SU-DHL-6 (cell line): Measurements from ENCODE around the gene DKC1.

Experiments used
- H2AFZ ChIP-seq: fragments of 200-600 bp; sonication (generic); 2 replicates; pipeline ENCODE4 v1.6.1; 2014; ENCODE audit warnings: low read depth, mild to moderate bottlenecking, moderate library complexity, mixed read lengths, antibody characterized with exemption, low read length; ENCODE audit not compliant: severe bottlenecking
- H3F3A ChIP-seq: fragments of 200-600 bp; shearing (Covaris generic); 2 replicates; pipeline ENCODE4 v1.6.0; 2016; ENCODE audit warnings: antibody characterized with exemption, mild to moderate bottlenecking; ENCODE audit not compliant: insufficient read depth
- H3K27ac ChIP-seq: fragments of 200-600 bp; sonication (generic); 2 replicates; pipeline ENCODE4 v1.5.1; 2016; ENCODE audit warnings: low read depth, mild to moderate bottlenecking, low read length, moderate library complexity, mixed read lengths
- H3K27me3 ChIP-seq: fragments of 200-600 bp; sonication (generic), shearing (Covaris generic); 2 replicates; pipeline ENCODE4 v1.6.0; 2014; ENCODE audit warnings: mild to moderate bottlenecking, low read length
- H3K36me3 ChIP-seq: fragments of 200-600 bp; sonication (generic); 2 replicates; pipeline ENCODE4 v1.6.1; 2014; ENCODE audit warnings: mild to moderate bottlenecking, low read length, mixed read lengths
- H3K4me2 ChIP-seq: fragments of 300-600, 200-600 bp; shearing (Covaris generic), sonication (generic); 2 replicates; pipeline ENCODE4 v1.6.0; 2014; ENCODE audit warnings: low read length, low read depth, mild to moderate bottlenecking; ENCODE audit not compliant: poor library complexity, severe bottlenecking
- H3K4me3 ChIP-seq: fragments of 200-600 bp; sonication (generic); 2 replicates; pipeline ENCODE4 v1.5.1; 2014; ENCODE audit warnings: antibody characterized with exemption, low read length, mild to moderate bottlenecking, mixed read lengths; ENCODE audit not compliant: insufficient read depth, poor library complexity, severe bottlenecking
- H3K79me2 ChIP-seq: fragments of 200-600 bp; sonication (generic); 2 replicates; pipeline ENCODE4 v1.6.1; 2014; ENCODE audit warnings: mild to moderate bottlenecking, low read length, moderate library complexity; ENCODE audit not compliant: insufficient read depth
- H3K9ac ChIP-seq: fragments of 200-600 bp; sonication (generic); 2 replicates; pipeline ENCODE4 v1.7.0; 2014; ENCODE audit warnings: mild to moderate bottlenecking, low read length
- H3K9me2 ChIP-seq: fragments of 200-600 bp; sonication (generic); replicated peaks from 2 replicates; pipeline ENCODE4 v1.6.1; 2014; ENCODE audit warnings: low read length; ENCODE audit not compliant: insufficient read depth
- H3K9me3 ChIP-seq: fragments of 200-600 bp; sonication (generic); 2 replicates; pipeline ENCODE4 v1.6.1; 2014; ENCODE audit warnings: low read length, mixed read lengths; ENCODE audit not compliant: insufficient read depth
- H4K20me1 ChIP-seq: fragments of 200-600 bp; sonication (generic); 2 replicates; pipeline ENCODE4 v1.6.1; 2014; ENCODE audit warnings: low read depth, mild to moderate bottlenecking, antibody characterized with exemption, low read length, moderate library complexity, mixed read lengths
- EZH2phosphoT487 ChIP-seq: fragments of 200-600 bp; sonication (generic), shearing (Covaris generic); conservative IDR thresholded peaks from 2 replicates; pipeline ENCODE4 v1.6.1; 2018; ENCODE audit warnings: mild to moderate bottlenecking, antibody characterized with exemption, low read length, moderate library complexity, mixed read lengths
- TF ChIP-seq, protein P1 (sequence below): fragments of 200-600 bp; sonication (generic); IDR thresholded peaks from one replicate; pipeline ENCODE4 v1.5.1; 2017; ENCODE audit warnings: antibody characterized with exemption, mild to moderate bottlenecking, low read length, moderate library complexity; ENCODE audit not compliant: insufficient read depth, poor library complexity, severe bottlenecking

Gene DKC1

DNA sequence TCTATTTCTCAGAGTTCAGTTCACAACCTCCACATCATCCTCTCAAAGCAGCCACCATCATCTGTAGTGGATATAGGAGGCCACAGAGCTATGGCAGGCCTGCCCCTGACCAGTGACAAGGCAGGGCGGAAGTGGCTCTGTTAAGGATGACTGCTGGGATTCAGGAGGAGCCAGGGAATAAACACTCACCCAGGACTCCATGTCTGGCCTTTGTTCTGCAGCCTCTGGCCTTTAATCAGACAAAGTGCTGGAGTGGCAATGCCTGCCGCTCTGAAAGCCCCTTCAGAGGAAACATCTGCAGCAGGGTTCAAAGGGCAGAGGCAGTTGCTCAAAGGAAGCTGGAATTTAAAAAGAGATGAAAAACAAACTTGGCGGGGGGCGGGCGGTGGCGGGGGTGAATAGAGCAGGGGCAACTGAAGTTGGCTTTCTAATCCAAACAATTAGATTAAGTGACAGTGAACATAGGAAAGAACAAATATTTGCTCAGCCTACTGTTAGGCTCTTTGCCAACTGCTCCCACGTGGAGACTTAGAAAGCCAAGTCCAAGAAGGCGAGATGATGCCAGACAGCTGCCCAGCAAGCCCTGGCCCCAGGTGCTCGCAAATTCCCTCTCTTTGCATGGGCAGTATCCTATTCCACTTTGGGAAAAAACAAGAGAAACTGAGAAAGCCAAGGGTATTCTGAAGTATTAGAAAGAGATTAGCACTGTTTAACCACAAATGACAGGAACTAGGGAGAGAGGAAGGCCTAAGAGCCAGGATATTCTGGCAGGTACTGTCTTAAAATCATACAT lies 37.1 kb downstream of the DKC1 start:
- no peaks in the 10 kb centered on the region for H3K9me3 ChIP-seq
- H3K36me3 ChIP-seq, result no peaks in the 10 kb centered on the region
- no peaks in the 10 kb centered on the region for H3K9me2 ChIP-seq
- H4K20me1 ChIP-seq, result no peaks in the 10 kb centered on the region
- H3K4me3 ChIP-seq, result no peak overlapping the region
- H3K4me2 ChIP-seq, result no peak overlapping the region
- H3K79me2 ChIP-seq, result no peaks in the 10 kb centered on the region
- H2AFZ ChIP-seq, result no peak overlapping the region
- H3K9ac ChIP-seq, result no peak overlapping the region
- no peaks in the 10 kb centered on the region for H3F3A ChIP-seq
- no peak for TF ChIP-seq EZH2phosphoT487
- TF ChIP-seq, protein P1, sequence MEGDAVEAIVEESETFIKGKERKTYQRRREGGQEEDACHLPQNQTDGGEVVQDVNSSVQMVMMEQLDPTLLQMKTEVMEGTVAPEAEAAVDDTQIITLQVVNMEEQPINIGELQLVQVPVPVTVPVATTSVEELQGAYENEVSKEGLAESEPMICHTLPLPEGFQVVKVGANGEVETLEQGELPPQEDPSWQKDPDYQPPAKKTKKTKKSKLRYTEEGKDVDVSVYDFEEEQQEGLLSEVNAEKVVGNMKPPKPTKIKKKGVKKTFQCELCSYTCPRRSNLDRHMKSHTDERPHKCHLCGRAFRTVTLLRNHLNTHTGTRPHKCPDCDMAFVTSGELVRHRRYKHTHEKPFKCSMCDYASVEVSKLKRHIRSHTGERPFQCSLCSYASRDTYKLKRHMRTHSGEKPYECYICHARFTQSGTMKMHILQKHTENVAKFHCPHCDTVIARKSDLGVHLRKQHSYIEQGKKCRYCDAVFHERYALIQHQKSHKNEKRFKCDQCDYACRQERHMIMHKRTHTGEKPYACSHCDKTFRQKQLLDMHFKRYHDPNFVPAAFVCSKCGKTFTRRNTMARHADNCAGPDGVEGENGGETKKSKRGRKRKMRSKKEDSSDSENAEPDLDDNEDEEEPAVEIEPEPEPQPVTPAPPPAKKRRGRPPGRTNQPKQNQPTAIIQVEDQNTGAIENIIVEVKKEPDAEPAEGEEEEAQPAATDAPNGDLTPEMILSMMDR, result no peak
- H3K27me3 ChIP-seq, result no peaks in the 10 kb centered on the region
- no peak overlapping the region for H3K27ac ChIP-seq

DNA sequence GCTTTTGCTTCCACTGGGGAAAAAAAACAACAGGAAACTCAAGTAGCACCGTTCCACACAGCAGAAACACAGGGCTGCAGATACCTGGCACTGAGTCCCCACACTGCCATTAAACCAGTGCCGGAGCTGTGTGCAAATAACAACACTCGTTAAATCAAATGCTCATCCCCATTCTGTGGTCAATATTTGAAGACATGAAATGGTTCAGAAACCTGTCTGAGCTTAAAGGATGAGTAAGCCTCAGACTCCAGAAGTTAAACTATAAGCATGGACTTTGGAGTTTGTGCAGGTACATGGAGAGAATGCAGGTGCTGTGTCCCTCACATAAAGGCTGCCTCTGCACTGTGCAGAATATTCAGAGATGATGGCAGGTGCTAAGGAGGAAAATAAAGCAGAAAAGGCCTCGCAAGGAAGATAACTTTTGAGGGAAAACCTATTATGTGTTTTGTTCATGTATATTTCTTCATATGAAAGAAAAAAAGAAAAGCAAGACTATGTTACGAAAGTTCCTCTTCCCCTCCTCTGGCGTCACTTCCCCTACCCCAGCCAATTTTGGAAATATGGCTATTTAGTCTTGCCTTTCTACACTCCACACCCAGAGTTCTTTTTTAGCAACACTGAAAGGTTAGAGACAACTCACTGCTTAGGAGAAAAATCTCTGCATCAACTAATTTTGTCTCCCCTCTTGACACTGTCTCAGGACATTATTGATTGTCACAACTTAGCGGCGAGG lies 38.0 kb downstream of the DKC1 start:
- H3K4me2 ChIP-seq, result no peak overlapping the region
- H3K9me3 ChIP-seq, result no peaks in the 10 kb centered on the region
- H2AFZ ChIP-seq, result no peak overlapping the region
- H3K9me2 ChIP-seq, result no peaks in the 10 kb centered on the region
- H3K79me2 ChIP-seq, result no peaks in the 10 kb centered on the region
- H3K27me3 ChIP-seq, result no peaks in the 10 kb centered on the region
- no peak overlapping the region for H3K9ac ChIP-seq
- no peak overlapping the region for H3K27ac ChIP-seq
- H4K20me1 ChIP-seq, result no peaks in the 10 kb centered on the region
- TF ChIP-seq, protein P1, result no peak
- TF ChIP-seq EZH2phosphoT487, result no peak
- no peaks in the 10 kb centered on the region for H3F3A ChIP-seq
- no peak overlapping the region for H3K4me3 ChIP-seq
- H3K36me3 ChIP-seq, result no peaks in the 10 kb centered on the region

DNA sequence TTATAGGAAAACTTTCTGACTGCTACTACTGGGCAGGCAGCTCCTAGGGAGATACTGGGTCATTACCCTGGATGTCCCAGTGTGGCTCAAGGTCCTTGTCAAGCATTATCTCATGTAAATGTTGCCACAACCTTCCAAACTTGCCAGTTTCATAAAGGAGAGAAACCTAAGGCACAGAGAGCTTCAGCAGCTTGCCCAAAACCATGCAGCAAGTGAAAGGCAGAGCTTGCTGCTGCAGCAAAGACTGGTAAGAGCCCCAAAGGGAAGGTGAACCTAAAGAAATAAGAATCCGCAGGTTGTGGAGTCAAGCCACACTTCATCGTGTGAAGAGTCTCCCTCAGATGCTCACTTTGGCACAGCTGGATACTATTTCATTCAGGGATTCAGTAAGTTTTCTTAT lies 40.3 kb downstream of the DKC1 start:
- Histone ChIP-seq H3F3A (no peaks in the 10 kb centered on the region), H3K27ac (no peak overlapping the region), H3K4me2 (no peak overlapping the region), H3K9me2 (no peaks in the 10 kb centered on the region), H3K4me3 (no peak overlapping the region), H3K79me2 (no peaks in the 10 kb centered on the region), H3K36me3 (no peaks in the 10 kb centered on the region), H2AFZ (no peak overlapping the region), H3K27me3 (no peaks in the 10 kb centered on the region), H3K9ac (no peak overlapping the region), H4K20me1 (no peaks in the 10 kb centered on the region), H3K9me3 (no peaks in the 10 kb centered on the region)
- TF ChIP-seq EZH2phosphoT487, result no peak
- TF ChIP-seq, protein P1, result no peak
